HEK293T (cell line): Measurements from ENCODE around the gene SLC30A7.
"Not testable (repeated sequence)": the region's sequence is repeated elsewhere in the genome, so short reads cannot be mapped to it uniquely, and the experiment has no call there.

Experiments
- CTCF ChIA-PET: fragments of 350-600 bp; formaldehyde crosslinking; extraction: SDS; loops from one replicate; lab custom pipeline; 2021; ENCODE audit warnings: antibody characterized with exemption, inconsistent platforms; lab: Yijun Ruan, JAX
- POLR2A ChIA-PET: fragments of 350-600 bp; formaldehyde crosslinking; extraction: SDS; loops from one replicate; lab custom pipeline; 2020; ENCODE audit warnings: antibody characterized with exemption, inconsistent platforms; lab: Yijun Ruan, JAX
- DNase-seq: peaks from one replicate; pipeline ENCODE4 v3.0.0; 2012; ENCODE audit warnings: mixed read lengths; ENCODE audit errors: extremely low spot score
- ARNT ChIP-seq: fragments of 450-650 bp; IDR thresholded peaks from 2 replicates; pipeline ENCODE4 v1.6.1; 2017; ENCODE audit warnings: mild to moderate bottlenecking
- BHLHE40 ChIP-seq: fragments of 450-650 bp; IDR thresholded peaks from 2 replicates; pipeline ENCODE4 v1.6.1; 2016; ENCODE audit warnings: mild to moderate bottlenecking, moderate library complexity, borderline replicate concordance
- CTBP1 ChIP-seq: fragments of 450-650 bp; IDR thresholded peaks from 2 replicates; pipeline ENCODE4 v1.6.1; 2016; ENCODE audit warnings: borderline replicate concordance
- ELF4 ChIP-seq: fragments of 450-650 bp; IDR thresholded peaks from 2 replicates; pipeline ENCODE4 v1.6.1; 2017; ENCODE audit warnings: antibody characterized with exemption
- FOXA1 ChIP-seq: fragments of 450-650 bp; IDR thresholded peaks from 2 replicates; pipeline ENCODE4 v1.6.1; 2016; ENCODE audit warnings: mild to moderate bottlenecking
- FOXK2 ChIP-seq: fragments of 450-650 bp; IDR thresholded peaks from 2 replicates; pipeline ENCODE4 v1.6.1; 2016; ENCODE audit warnings: mild to moderate bottlenecking
- FOXM1 ChIP-seq: fragments of 450-650 bp; IDR thresholded peaks from 2 replicates; pipeline ENCODE4 v1.6.1; 2017; ENCODE audit warnings: mild to moderate bottlenecking, borderline replicate concordance
- HDGF ChIP-seq: fragments of 450-650 bp; IDR thresholded peaks from 2 replicates; pipeline ENCODE4 v1.6.1; 2017; ENCODE audit warnings: antibody characterized with exemption, borderline replicate concordance
- L3MBTL2 ChIP-seq: fragments of 450-650 bp; conservative IDR thresholded peaks from 2 replicates; pipeline ENCODE4 v1.6.1; 2016; ENCODE audit warnings: mild to moderate bottlenecking
- LEF1 ChIP-seq: fragments of 450-650 bp; IDR thresholded peaks from 2 replicates; pipeline ENCODE4 v1.6.1; 2017; ENCODE audit warnings: mild to moderate bottlenecking, borderline replicate concordance
- NFRKB ChIP-seq: fragments of 450-650 bp; IDR thresholded peaks from 2 replicates; pipeline ENCODE4 v1.6.1; 2016; ENCODE audit warnings: mild to moderate bottlenecking, moderate library complexity
- SP1 ChIP-seq: fragments of 450-650 bp; IDR thresholded peaks from 2 replicates; pipeline ENCODE4 v1.6.1; 2017
- SUZ12 ChIP-seq: fragments of 450-650 bp; IDR thresholded peaks from 2 replicates; pipeline ENCODE4 v1.6.1; 2016; ENCODE audit warnings: mild to moderate bottlenecking
- TARDBP ChIP-seq: fragments of 450-650 bp; IDR thresholded peaks from 2 replicates; pipeline ENCODE4 v1.6.1; 2016
- ZNF384 ChIP-seq: fragments of 450-650 bp; IDR thresholded peaks from 2 replicates; pipeline ENCODE4 v1.6.1; 2016
- TF ChIP-seq, protein P1 (sequence below): fragments of 450-650 bp; IDR thresholded peaks from 2 replicates; pipeline ENCODE4 v1.6.1; 2016

Gene SLC30A7

DNA sequence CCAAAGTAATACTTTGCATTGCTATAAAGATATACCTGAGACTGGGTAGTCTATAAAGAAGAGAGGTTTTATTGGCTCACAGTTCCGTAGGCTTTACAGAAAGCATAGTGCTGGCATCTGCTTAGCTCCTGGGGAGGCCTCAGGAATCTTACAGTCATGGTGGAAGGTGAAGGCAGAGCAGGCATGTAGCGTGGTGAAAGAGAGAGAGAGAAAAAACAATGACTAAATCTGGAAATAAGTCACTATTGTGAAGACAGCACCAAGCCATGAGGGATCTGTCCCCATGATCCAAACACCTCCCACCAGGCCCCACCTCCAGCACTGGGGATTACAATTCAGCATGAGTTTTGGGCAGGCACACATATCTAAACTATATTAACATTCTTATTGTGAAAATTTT lies 30.4 kb downstream of the SLC30A7 start:
- TF ChIP-seq, protein P1, sequence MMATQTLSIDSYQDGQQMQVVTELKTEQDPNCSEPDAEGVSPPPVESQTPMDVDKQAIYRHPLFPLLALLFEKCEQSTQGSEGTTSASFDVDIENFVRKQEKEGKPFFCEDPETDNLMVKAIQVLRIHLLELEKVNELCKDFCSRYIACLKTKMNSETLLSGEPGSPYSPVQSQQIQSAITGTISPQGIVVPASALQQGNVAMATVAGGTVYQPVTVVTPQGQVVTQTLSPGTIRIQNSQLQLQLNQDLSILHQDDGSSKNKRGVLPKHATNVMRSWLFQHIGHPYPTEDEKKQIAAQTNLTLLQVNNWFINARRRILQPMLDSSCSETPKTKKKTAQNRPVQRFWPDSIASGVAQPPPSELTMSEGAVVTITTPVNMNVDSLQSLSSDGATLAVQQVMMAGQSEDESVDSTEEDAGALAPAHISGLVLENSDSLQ: no peak
- TF ChIP-seq SUZ12 (no peak), TARDBP (no peak), LEF1 (no peak), SP1 (no peak), ZNF384 (no peak), FOXA1 (no peak), L3MBTL2 (no peak), ARNT (no peak), NFRKB (no peak), FOXM1 (no peak), FOXK2 (no peak), BHLHE40 (no peak), HDGF (no peak)
- POLR2A ChIA-PET: no interaction called here
- no peak for DNase-seq
- CTCF ChIA-PET: interaction anchor here (1.2 kb wide), 1 partner anchor 362 kb away, joined by 3 read pairs; no protein-coding TSS in a partner anchor

DNA sequence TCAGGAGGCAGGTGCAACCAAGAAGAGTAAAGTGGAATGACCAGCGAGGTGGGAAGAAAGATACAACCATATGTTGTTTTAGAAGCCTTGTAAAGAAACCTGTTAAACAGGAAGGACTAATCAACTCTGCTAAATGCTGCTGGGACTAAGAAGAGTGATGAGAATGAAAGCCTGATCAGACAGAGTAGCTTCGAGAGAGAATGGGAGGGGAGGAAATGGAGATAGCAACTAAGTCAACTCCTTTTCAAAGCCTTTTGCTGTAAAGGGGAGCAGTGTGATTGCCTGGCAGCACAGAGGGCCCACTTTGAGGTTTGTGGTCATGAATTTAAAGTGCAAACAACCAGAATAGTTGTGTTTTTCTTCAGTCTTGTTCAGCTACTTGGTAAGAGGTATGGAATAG lies 31.4 kb downstream of the SLC30A7 start:
- DNase-seq: no peak
- ChIA-PET POLR2A (no interaction called here), CTCF (no interaction called here)
- TF ChIP-seq TARDBP: no peak
- no peak for TF ChIP-seq HDGF
- no peak for TF ChIP-seq NFRKB
- TF ChIP-seq FOXM1: no peak
- no peak for TF ChIP-seq ZNF384
- no peak for TF ChIP-seq ARNT
- TF ChIP-seq FOXA1: no peak
- no peak for TF ChIP-seq L3MBTL2
- TF ChIP-seq SUZ12: no peak
- no peak for TF ChIP-seq SP1
- TF ChIP-seq ELF4: no peak
- TF ChIP-seq, protein P1: no peak
- TF ChIP-seq BHLHE40: no peak

DNA sequence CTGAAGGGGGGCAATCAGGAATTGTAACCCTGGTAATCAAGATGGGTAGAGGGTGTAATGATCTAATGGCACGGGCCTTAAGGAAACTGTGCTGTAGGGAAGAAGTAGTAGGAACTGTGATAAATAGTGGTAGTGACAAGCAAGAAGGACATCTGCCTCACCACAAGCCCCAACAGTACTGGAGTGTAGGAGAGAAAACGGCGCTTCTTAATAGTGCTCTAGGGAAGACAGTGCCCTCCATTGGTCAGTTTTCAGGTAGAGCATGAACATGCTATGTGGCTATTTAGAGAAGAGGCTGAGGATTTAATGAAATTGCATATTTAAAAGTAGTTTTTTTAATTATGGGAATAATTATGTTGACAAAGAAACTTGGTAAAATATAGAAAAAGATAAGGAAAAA lies 32.2 kb downstream of the SLC30A7 start:
- CTCF ChIA-PET: no interaction called here
- TF ChIP-seq, protein P1: no peak
- no peak for TF ChIP-seq SUZ12
- no peak for TF ChIP-seq LEF1
- TF ChIP-seq L3MBTL2: no peak
- TF ChIP-seq HDGF: no peak
- TF ChIP-seq ZNF384: no peak
- TF ChIP-seq FOXA1: no peak
- no peak for TF ChIP-seq FOXK2
- no peak for TF ChIP-seq TARDBP
- TF ChIP-seq FOXM1: no peak
- TF ChIP-seq NFRKB: no peak
- TF ChIP-seq CTBP1: no peak
- TF ChIP-seq BHLHE40: no peak
- TF ChIP-seq ARNT: no peak
- no peak for TF ChIP-seq ELF4
- no peak for DNase-seq
- POLR2A ChIA-PET: no interaction called here

DNA sequence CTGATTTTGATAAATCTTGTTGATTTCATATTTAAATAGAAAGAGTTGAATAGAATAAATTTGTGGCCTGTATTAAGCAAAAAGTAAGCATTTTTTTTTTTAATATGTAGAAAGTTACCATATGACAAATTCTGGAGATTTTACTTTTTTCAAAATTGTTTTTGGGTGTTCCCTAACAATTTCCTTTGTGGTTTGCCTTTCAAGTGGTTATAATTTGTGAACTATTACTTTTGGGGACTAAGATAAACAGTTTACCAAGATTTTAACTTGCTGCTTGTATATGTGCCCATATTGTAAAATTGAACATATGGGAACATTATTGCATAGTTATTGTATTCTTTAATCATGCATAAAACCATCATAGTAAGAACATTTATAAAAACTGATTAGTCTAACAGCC lies 34.6 kb downstream of the SLC30A7 start:
- ChIA-PET POLR2A (no interaction called here), CTCF (interaction anchor here (0.7 kb wide), 1 partner anchor 15 kb away, joined by 3 read pairs; no protein-coding TSS in a partner anchor)
- TF ChIP-seq FOXK2: no peak
- no peak for TF ChIP-seq LEF1
- TF ChIP-seq TARDBP: no peak
- no peak for TF ChIP-seq BHLHE40
- no peak for TF ChIP-seq SUZ12
- TF ChIP-seq CTBP1: no peak
- no peak for TF ChIP-seq ARNT
- no peak for TF ChIP-seq ZNF384
- TF ChIP-seq ELF4: no peak
- DNase-seq: no peak

DNA sequence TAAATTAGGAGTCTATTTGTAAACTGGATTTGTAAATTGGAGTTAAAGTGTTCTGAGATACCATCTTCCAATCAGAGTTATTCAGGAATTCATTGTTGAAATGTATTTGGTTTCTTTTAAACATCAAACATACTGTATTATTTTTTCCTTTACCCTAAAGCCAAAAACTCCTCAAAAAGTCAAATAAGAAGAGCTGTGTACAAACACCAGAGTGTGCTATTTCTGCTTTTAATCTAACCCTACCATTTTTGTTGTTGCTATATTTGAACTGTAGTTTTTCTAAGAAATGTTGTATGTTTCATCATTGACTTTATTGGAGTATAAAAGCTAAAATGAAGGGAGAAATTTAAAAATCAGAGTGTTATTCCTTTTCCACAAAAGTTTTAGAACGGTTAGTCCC lies 35.8 kb downstream of the SLC30A7 start:
- no peak for DNase-seq
- POLR2A ChIA-PET: no interaction called here
- TF ChIP-seq FOXM1 (no peak), FOXA1 (no peak), NFRKB (no peak), HDGF (no peak)
- CTCF ChIA-PET: no interaction called here

DNA sequence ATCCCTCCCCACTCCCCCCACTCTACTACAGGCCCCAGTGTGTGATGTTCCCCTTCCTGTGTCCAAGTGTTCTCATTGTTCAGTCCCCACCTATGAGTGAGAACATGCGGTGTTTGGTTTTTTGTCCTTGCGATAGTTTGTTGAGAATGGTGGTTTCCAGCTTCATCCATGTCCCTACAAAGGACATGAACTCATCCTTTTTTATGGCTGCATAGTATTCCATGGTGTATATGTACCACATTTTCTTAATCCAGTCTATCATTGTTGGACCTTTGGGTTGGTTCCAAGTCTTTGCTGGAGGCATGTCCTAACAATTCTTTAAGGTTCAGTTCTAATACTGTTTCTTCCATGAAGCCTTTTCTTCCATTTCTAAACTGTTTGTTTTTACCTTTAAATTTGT lies 37.7 kb downstream of the SLC30A7 start:
- POLR2A ChIA-PET, DNase-seq, CTCF ChIA-PET: not testable (repeated sequence)

- DNase-seq: no peak
- ChIA-PET POLR2A (no interaction called here), CTCF (no interaction called here)
- TF ChIP-seq, protein P1: no peak
- TF ChIP-seq SUZ12: no peak
- TF ChIP-seq FOXM1: no peak
- no peak for TF ChIP-seq L3MBTL2
- TF ChIP-seq LEF1: no peak
- TF ChIP-seq TARDBP: no peak
- TF ChIP-seq CTBP1: no peak
- TF ChIP-seq ZNF384: no peak
- no peak for TF ChIP-seq HDGF
- no peak for TF ChIP-seq FOXA1
- TF ChIP-seq SP1: no peak
- no peak for TF ChIP-seq BHLHE40
- no peak for TF ChIP-seq ARNT
- TF ChIP-seq NFRKB: no peak
- no peak for TF ChIP-seq FOXK2
- TF ChIP-seq ELF4: no peak
Measured at GRCh38 chr1:100936194-100936967, 40.5 kb downstream of the SLC30A7 start.
